Measurements from ENCODE around the gene ACER2.

ACER2 gene

DNA sequence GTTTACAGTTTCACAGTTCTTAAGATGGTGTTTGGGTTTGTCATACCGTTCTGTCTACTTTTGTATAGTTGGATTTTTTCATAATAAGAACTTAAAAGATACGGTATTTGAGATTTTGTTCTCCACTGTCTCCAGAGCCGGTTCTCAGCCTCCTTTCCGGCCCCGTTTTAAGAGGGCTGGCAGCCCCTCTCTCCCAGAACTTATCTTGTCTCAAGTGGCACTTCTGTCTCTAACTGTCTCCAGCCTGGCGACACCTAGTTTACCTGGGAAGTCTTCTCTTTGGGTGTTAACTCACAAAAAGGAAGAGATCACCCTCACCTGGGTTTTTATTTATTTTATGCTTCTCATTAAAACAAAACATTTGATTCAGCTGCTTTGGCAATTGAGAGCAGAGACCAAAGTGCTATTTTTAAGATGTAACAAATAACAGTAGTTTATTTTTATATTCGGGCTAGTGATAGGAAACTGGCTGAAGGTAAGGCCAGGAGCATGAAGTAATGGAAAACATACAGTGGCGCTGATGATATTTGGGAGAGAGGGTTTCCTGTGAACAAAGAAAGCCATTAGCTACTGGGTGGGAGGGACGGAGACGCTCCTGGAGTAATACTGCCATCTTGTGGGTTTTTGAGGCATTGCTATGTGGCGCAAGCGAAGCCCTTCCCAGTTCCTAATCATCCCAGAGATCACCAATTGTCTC lies 48.3 kb downstream of the ACER2 start:
- no peak for FAIRE-seq

DNA sequence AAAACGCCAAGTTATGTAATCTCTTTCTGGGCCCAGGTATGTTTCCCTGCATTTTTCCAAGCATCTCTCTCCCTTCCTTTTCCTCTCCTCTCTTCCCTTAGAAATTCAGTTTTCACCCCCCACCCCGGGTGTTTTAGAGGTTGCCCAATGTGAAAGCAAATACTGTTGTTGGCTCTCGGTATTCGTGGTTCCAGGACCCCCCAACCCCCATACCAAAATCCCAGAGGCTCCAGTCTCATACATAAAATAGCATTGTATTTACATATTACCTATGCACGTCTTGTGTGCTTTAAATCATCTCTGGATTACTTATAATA lies 48.8 kb downstream of the ACER2 start:
- no peak for FAIRE-seq

DNA sequence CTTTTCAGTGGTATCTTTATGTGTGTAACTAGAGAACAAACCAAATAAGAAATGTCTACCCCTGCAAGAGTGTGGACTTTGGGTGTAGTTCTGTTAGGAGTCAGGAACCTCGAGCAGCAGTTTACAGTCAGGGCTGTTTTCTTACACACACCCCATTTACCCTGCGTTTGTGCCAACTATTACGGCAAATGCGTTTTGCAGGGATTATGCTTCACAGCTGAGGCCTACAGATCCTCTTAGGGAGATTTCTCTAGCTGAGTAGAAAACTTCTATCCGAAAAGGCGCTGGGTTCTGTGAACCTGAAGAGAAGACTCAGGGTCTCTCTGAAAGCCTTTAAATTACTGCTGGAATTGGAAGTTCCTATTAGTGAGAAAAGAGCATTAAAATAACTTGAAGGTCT lies 51.4 kb downstream of the ACER2 start:
- FAIRE-seq = no peak

DNA sequence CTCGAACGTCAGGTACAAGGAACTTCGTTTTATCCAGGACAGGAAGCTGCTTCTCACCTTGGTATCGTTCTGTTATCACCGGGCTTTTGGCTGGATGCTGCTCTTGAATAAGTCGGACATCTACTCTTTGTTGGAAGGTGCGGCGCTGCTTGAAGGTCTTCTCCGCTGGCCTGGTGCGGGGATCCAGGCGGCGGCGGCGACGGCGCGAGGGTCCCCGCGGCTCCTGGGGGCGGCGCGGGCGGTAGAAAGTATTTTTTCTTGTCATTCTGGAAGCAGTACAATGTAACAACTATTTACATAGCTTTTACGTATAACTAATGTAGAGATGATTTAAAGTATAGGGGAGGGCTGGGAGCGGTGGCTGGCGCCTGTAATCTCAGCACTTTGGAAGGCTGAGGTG lies 52.3 kb downstream of the ACER2 start:
- no peak for FAIRE-seq

DNA sequence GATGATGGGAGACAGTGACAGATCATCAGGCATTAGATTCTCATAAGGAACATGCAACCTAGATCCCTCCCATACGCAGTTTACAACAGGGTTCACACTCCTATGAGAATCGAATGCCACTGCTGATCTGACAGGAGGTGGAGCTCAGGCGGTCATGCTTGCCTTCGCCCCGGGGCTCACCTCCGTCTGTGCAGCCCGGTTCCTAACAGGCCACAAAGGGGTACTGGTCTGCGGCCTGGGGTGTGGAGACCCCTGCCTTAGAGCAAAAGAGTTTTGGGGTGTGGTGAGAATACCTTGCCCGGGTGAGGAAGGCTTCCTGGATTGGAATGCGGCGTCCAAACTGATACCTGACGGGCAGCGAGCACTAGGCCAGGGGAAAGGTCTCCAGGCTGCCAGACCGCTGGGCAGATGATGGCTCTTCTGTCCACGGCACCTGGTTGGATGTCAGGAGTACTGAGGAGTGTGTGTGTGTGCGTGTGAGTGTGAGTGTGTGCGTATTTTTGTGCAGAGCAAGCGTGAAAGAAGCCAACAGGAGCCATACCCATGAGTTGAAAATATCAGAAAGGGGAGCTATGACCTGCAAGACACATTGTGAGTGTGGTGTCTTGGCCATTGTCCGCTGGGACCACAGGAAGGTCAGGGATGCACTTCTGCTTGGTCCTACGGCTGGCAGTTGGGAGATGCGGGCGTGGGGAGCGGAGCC lies 55.4 kb downstream of the ACER2 start:
- FAIRE-seq = no peak

DNA sequence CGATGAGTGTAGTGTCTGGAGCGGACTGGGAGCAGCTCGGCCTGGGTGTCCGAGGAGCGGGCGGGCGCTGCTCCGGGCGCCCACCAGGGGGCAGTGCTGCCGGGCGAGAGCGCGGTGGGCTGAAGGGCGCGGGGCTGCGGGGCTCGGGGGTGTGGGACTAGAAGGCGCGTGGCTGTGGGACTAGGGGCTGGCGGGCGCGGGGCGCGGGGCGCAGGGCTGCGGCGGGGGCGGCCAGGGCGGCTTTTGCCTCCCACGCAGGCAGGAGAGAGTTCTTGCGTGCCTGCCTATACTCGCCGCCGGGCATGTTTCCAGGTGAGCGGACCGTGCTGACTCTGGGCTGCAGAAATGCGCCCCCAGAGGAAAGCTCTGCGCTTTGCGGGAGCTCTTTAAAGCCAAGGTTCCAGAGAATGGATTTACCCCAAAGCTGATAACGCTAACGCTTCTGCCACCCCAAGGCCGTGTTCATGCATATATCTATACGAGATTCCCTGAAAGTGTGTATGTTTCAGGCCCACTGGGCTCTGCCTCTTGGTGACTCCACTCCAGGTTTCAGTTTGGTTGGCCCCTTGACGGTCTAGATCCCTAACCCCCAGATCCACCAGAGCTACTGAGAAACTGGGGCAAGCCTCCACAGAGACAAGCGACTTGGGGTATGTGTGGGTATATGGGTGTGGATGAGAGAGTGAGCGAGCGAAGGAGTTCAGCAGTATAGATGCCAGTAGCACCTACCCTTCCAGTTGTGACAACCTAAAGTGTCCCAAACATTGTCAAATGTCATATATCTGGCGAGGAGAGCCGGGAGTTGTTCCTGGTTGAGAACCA lies 56.2 kb downstream of the ACER2 start:
- no peak for FAIRE-seq

DNA sequence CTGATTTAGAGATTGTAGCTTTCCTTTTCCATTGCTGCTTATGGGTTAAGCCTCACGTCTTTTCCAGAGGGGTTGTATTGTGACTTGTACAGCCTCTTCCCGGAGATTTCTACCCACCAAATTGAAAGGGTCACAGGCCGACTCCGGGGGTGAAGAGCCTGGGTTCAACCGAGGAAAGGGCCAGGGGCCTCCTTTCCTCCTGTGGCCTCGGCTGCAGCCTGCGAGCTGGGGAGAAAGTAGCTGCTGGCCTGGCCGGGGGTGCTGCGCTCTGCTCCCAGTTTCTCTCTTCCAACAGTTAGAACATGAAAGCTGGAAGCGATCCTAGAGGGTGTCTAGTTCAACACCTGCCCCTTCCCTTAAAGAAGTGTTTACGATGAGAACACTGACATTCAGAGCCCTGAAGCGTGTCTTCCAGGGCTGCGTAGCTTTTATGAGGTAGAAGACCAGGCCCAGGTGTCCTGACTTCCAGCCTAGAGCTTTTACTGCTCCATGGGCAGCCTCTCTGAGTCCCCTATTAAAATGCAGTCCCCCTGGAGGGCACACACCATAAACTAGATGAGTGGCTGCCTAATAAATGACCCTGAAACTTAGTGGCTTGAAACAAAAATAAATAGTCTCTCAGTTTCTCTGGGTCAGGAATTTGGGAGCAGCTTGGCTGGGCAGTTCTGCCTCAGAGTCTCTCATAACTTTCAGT lies 56.9 kb downstream of the ACER2 start:
- FAIRE-seq = no peak

DNA sequence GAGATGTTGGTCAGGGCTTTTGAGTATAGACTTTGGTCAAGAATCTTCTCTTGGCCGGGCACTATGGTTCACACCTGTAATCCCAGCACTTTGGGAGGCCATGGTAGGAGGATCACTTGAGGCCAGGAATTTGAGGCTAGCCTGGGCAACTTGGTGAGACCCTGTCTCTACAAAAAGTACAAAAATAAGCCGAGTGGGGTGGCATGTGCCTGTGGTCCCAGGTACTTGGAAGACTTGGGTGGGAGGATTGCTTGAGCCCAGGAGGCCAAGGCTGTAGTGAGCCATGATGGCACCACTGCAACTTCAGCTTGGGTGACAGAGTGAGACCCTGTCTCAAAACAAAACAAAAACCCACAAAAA lies 57.5 kb downstream of the ACER2 start:
- no peak for FAIRE-seq

DNA sequence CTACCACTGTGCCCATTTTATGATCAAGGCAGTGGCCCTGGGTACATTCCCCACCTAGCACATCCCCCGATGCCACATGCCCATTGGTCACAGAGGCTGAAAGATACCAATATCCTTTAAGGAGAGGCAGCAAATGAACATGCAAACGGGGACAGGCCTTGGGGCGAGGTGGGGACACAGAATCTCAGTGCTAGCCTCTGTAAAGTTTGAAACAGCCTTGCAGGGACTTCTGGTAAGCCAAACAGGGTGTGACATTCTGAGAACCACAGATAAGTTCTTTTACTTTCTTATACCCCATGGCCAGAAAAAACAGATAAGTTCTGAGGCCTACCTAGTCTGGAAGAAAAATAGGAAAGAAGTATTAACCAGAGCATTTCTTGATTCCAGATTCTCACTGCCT lies 60.5 kb downstream of the ACER2 start:
- FAIRE-seq = no peak

DNA sequence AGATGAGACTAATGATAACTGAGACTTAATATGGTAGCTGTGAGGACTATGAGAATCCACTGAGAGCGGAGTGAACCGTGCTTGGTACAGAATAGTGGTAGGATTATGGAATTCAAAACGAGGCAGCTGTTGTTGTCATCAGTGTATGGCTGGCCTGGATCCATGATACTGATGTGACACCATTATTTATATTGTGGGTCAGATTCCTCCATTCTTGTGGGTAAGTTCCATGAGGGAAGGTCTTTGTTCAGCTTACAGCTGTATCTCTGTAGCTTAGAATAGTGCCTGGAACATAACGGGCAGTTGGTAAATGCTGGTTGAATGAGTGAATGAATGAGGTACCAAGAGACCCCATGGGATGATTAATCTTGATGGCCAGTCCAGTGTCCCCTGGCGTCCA lies 61.8 kb downstream of the ACER2 start:
- FAIRE-seq = no peak

DNA sequence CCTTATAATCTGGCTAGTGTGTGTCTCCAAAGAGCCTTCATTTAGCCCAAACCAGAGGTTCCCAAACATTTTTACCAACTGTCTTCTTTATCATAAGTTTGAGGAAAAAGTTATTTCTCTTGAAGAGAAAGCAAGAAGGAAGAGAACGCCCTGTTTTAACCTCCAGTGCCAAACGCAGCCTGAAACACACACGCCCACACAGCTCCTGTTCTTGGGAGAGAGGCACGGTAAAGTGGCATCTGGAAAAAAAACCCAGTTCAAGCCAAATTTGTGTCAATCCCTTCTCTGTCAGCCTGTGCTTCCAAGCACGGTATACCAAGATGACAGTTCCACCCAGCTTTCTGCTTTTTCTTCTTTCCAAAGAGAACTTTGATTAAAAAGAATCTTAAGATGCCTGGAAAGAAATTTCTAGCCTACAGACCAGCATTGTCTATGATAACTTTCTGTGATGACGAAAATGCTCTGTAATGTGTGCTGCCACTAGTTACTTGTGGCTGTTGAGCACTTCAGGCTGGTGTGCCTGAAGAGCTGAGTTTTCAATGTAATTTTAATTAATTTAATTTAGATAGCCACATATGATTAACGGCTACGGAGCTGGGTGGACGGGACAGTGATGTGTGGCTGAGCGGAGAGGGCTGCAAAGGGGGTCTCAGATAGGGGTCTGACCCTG lies 62.3 kb downstream of the ACER2 start:
- no peak for FAIRE-seq

DNA sequence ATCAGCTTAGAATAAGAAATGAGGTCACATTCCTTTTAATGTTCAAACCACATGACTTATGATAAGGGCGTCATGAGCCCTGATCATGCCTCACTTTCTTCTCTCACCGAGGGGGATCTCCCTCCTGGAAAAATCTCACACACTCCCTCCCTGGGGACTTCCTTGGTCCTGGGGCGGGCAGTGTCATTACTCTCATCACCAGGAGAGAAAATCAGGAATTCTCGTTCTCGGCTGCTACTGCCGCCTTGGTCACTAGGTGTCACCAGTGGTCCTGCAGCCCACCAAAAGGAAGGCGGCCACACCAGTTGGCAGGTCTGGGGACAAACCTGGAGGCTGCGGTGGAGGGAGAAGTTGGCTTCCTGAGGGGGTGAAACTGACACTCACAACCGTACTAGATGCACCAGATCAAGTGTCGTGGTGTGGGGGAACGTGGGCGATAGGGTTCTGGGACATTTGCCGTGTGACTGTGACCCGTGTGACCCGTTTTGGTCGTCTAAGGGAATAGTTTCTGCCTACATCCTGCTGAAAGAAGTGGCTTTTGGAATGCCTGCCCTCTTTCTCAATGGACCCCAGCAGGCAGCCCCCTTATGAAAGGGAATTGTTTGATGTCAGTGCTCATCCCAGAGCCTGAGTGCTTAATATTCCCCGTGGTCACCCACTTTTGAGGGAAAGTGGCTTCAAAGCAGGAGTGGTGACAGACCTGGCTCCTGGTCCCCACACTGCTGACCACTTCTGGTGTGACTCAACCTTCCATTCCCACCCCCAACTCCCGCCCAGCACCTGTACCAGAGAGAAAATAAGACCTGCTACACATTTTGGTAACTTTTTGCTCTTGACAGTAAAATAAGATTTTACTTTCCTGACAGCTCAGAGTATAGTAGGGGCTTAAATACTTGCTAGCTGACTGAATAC lies 63.2 kb downstream of the ACER2 start:
- FAIRE-seq = no peak

DNA sequence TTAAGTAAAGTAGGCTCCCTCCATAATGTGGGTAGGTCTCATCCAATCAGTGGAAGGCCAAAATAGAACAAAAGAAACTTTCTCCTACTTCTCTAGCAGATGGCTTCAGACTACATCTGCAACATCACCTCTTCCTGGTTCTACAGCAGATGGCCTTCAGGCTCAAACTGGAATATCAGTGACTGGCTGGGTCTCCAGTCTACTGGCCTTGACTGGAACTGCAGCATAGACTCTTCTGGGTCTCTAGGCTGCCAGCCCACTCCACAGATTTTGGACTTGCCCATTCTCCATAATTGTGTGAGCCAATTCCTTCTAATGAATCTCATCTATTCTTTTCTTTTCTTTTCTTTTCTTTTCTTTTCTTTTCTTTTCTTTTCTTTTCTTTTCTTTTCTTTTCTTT lies 64.8 kb downstream of the ACER2 start:
- FAIRE-seq = no peak

DNA sequence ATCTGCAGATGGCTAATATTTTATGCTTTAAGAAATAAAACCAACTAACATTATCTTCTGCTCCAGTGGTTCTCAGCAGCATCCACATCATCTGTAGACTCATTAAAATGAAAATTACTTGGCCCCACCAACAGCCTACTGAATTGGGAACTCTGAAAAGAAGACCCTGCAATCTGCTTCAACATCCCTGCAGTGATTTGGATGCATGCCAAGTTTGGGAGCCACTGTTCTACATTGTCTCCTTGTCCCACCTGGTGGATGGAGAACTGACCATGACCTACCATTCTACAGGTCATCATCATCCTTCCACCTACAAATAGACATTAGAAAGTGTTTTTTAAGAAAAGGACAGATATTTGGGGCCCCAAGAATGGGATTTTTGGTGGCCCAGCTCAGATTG lies 71.1 kb downstream of the ACER2 start:
- FAIRE-seq = no peak

DNA sequence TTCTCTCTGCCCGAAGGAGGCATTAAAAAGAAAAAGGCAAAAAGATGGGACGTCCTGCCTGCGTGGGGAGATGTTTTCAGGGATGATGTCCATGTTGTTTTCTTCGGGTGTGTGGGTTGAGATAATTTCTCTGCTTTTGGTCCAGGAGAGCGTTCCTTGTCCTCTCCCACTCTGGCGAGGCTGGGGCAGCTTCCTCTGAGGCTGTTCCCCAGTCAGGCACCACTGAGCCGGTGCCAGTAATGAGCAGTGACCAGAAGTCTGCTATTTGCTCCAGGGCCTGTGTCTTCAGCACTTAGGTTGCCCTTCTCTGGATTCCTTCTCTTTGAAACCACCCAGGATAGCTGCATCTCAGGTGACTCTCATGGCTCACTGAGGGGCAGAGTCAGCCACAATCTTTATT lies 71.5 kb downstream of the ACER2 start:
- FAIRE-seq = no peak

DNA sequence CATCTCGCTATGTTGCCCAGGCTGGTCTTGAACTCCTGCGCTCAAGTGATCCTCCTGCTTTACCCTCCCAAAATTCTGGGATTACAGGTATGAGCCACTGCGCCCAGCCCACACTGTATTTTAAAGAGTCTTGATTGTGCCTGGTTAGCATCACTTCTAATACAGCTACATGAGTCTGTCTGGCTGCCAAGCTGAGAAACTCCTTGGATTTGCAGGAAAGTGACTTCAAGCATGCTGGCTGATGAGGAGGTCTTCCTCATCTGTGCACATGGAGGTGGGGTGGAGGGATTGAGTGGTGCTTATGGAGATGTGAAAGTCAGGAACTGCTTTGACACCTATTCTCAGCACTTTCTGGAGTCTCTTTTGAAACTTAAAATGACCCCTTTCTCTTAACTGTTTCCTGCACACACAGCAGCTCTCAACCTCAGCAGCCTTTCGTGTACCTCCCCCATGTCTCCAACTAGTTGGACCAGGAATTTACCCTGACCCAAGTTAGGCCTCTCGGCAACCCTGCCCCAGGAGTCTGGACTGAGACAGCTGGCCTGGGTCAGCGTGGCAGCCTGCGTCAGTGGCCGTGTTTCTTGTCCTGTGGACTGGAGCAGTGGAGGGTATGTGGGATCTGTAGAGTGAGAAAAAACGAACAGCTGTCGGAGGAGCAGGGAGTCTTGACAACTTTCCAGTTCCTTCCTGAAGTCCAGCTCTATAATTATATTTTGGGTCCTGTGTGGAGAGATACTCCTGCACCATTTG lies 72.5 kb downstream of the ACER2 start:
- FAIRE-seq = no peak

DNA sequence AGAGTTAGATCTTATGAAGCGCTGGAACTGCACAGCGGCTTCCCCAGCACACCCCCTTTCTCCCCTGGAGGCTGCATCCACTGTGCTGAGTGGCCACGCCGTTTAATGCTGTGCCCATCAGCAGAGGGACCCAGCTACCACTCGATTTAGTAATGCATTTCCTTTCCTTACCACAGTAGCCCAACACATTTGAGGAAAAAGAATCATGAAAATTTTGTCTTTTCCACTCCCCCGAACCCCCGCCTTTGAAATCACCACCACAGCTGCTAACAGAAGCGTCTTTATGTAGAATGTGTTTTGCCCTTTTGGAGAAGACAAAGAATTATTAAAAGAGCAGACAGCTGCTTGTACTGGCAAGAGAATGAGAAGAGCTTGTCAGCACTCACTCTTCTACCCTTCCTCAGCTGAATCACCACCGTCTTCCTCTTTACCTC lies 73.2 kb downstream of the ACER2 start:
- no peak for FAIRE-seq

DNA sequence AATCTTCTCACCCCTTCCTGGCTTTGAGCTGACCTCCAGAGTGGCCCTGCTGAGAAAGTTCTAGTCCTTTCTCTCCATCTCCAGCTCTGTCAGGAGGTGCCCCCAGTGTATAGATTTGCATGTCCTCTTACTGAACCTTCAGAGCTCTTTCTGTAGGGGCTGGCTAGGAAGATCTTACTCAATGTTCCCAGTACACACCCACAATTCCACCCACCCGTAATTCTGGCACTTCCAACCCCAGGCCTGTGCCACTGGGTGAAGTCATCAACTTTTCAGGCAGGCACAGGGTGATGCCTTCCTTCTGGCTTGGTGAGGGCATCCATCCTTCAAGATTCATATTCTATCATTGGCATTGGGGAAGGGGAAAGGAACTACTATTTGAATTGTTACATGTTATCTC lies 75.9 kb downstream of the ACER2 start:
- FAIRE-seq = no peak

DNA sequence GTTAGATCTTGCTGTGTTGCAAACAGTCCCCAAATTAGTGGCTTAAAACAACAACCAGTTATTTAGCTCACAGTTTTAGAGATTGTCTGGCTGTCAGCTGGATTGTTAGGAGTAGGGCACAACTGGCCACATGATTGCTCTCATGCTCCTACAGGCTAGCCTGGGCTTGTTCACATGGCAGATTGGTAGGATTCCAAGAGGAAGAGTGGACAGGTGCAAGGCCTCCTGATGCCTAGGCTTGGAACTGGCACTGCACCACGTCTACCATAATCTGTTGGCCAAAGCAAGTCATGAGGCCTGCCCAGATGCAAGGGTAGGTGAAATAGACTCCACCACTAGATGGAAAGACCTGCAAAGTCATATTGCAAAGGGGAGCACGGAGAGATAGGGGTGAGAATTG lies 76.4 kb downstream of the ACER2 start:
- no peak for FAIRE-seq

DNA sequence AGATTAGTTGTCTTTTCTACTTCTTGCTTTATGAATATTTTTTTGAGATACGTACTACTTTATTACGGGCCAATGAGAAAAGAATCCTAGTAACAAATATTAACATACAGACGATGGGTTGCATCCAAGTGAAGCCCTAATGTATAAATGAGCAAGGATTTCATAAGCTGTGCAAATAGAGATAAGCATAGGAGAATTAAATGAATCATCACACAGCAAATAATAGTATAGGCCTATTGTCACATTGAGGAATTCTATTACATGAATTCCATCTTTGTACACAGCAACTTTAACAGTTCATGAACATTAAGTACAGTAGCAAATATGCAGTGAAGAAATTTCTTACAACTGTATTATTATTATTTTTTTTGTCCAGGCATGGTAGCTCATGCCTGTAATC lies 78.0 kb downstream of the ACER2 start:
- no peak for FAIRE-seq

DNA sequence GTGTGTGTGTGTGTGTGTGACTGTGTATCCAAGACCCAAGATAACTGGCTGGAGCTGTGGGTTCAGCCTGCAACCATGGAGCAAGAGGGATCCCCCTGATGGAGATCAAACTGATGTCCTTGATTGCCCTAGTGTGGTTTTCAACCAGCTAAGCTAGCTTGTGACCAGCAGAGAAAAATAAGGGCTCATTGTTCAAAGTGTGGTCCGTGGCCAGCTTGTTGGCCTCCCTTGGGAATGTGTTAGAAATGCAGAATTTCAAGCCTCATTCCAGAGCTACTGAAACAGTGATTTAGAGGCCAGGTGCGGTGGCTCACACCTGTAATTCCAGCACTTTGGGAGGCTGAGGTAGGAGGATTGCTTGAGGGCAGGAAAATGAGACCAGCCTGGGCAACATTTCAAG lies 79.9 kb downstream of the ACER2 start:
- no peak for FAIRE-seq

All from colon (tissue), 2 donors.